GM18505 (cell line): Measurements from ENCODE around the gene OR8B12.

ENCODE experiments used
- ATAC-seq: cut with Tn5 transposase; IDR thresholded peaks from one replicate; pipeline ENCODE4 v1.9.1; 2021; ENCODE audit not compliant: unreplicated experiment
- POLR2A ChIP-seq: IDR thresholded peaks from 4 replicates; pipeline ENCODE4 v1.6.1; 2011; ENCODE audit warnings: borderline replicate concordance; ENCODE audit not compliant: insufficient read depth, insufficient read length; ENCODE audit errors: extremely low read depth

OR8B12 gene, protein sequence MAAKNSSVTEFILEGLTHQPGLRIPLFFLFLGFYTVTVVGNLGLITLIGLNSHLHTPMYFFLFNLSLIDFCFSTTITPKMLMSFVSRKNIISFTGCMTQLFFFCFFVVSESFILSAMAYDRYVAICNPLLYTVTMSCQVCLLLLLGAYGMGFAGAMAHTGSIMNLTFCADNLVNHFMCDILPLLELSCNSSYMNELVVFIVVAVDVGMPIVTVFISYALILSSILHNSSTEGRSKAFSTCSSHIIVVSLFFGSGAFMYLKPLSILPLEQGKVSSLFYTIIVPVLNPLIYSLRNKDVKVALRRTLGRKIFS

DNA sequence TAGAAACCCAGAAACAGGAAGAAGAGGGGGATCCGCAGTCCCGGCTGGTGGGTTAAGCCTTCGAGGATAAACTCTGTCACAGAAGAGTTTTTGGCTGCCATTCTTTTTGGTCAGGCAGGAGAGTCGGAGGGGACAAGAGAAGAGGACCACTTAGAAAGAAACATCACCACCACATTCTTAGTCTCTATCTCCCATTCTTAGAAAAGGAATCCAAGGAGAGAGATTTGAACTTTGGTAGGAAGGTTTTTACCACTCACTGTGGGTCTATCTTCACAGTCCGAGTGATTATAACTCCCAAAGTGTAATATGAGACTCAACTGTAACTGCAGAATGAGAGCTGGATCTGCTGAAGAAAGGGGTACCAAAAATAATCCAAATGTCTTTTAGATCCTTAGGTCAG lies at the start of gene OR8B12:
OR8B12 (minus strand) TSS at position 101 of the 400 bp plus-strand sequence; CDS start at position 101, 0 bp downstream.
- no peak for ATAC-seq
- no peak for TF ChIP-seq POLR2A

DNA sequence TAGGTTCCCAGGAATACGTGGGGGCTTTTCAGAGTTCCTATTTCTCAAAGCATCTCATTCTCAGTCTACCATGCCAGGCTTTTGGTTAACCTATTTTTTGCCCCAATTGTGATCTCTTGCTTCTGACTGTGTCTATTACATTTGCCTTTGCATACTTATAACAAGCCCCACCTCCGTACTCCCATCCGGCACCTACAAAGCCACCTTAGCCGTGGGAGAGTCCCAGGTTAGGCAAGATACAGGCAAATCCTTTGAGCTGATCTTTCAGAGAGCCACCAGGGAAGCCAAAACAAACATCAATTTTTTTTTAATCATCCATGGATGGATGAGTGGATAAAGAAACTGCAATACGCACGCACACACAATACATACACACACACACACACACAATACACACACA lies 49.2 kb upstream of the OR8B12 start:
- no peak for ATAC-seq
- no peak for TF ChIP-seq POLR2A

DNA sequence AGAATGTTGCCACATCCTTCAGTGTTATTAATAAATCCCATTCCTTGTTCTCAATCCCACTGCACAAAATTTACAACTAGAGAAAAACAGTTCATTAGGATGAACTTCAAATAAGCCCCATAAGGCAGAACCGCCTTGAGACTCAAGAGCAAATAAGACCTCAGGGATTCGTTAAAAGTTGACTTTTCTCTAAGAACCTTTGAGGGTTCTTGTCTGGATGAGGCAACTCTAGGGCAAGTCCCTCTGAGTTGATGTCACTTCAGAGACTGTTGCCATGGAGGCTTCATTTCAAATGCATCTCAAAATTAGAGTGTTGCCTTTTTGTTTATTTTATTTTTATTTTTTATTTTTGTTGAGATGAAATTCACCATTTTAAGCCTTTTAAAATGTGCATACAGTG lies 48.0 kb upstream of the OR8B12 start:
- no peak for ATAC-seq
- no peak for TF ChIP-seq POLR2A

DNA sequence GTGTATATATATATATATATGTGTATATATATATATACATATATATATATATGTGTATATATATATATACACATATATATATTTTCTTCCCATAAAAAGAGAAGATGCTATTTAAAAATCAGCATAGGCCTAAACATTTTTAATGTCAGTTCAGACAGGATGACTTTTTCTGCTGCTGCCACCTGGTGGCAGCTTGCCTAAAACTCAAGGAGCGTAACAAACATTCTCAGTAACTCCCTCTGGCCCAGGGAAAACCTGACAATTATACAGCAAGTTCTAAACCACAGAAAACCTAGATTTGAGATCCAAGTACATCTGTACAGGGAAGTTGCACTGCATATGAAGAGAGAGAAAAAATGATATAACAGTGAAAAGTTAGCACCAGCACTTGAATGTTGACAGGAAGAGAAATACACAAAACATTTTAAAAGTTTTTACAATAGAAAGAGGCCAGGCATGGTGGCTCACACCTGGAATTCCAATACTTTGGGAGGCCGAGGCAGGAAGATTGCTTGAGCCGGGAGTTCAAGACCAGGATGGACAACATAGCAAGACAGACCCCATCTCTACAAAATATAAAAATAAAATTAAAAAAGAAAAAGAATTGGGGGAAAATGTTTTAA lies 42.9 kb upstream of the OR8B12 start:
- no peak for TF ChIP-seq POLR2A
- no peak for ATAC-seq

DNA sequence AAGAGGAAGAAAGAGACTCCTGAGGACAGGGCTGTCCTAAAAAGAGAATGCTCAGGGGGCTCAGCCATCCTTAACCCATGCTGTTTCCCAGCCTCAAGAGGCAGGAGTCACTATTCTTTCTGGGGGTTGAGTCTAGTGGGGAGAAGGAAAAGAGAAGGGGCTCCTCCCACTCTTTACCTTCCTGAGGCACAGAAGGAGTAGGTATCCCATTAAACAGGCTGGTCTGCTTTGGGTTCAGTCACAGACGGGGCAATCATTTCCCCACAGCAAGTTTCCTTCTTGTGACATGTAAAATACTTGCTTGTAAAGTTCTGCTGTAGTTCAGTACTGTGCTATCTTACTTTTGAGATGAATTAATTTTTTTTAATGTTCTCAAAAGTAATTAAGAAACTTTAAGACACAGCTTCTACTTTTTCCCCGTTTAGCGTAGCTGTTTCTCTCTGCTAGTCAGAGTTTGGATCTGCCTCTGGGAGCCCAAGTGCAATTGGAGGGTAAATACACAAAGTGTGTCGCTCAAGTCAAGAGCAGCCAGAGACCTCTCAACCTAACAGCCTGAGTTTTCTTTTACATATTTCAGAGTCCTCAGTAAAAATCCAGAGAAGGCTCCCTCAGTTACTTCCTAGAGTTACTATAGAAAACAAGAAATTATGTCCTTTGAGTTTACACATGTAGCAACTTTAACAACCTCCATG lies 41.4 kb upstream of the OR8B12 start:
- ATAC-seq: no peak
- no peak for TF ChIP-seq POLR2A

DNA sequence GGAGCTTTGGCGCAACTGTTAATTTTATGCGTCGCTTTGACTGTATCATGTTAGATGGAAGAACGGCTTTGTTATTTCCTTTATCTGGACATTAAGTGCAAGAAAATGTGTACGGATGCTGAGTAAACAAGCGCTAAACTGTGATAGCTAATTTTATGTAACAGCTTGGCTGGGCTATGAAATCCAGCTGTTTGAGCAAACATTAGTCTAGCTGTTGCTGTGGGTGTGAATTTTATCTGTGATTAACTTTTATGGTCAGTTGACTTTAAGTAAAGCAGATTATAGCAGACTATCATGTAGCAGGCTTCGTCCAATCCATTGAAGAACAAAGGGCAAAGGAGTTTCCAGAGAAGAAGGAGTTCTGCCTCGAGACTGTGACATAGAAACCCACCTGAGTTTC lies 40.3 kb upstream of the OR8B12 start:
- TF ChIP-seq POLR2A: no peak
- ATAC-seq: no peak

DNA sequence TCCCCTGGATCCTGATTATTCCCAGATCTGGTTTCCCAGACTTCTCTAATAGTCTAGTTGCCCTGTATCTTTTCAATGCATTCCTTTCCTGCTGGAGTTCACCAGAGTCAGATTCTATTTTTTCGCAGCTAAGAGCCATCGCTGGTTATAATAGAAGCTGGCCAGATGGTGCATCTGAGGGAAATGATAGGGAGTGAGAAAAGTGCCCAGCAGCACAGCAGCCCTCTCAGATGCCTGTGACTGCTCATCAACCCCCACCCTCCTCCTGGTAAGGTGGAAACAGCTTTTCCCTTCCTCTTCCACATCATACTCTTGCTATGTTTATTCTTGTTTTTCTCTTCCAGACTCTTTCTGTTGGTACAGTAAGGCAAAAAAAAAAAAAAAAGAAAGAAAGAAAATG lies 39.1 kb upstream of the OR8B12 start:
- ATAC-seq: no peak
- TF ChIP-seq POLR2A: no peak

DNA sequence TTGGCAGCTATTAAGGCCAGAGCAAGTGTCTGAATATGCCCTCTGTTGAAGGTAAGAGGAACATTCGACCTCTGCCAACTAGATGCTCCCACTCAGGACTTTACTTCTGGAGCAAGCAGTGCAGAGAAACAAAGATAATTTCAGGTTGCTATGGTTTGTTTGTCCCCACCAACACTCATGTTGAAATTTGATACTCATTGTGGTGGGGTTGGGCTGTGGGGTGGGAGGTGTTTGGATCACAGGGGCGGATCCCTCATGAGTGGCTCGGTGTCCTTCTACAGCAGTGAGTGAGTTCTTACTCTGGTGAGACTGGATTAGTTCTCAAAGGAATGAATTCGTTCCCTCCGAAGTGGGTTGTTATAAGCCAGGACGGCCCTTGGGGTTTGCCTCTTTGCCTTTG lies 38.4 kb upstream of the OR8B12 start:
- ATAC-seq: no peak
- no peak for TF ChIP-seq POLR2A

DNA sequence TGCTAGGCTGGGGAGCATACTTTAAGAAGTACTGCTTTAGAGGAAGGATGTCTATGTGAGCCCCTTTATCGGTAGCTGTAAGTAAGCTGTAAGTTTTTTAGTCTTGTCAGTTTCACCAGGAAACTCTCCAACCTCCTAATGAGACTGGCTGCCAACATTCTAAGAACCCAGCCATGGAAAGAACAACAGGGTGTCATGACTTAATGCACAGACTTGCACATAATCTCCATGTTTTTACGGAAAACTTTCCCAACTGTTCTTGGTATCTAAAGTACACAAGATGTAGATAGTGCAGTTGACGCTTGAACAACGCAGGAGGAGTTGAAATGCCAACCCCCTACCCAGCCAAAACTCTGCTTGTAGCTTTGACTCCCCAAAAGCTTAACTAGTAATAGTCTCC lies 35.3 kb upstream of the OR8B12 start:
- TF ChIP-seq POLR2A: no peak
- no peak for ATAC-seq

DNA sequence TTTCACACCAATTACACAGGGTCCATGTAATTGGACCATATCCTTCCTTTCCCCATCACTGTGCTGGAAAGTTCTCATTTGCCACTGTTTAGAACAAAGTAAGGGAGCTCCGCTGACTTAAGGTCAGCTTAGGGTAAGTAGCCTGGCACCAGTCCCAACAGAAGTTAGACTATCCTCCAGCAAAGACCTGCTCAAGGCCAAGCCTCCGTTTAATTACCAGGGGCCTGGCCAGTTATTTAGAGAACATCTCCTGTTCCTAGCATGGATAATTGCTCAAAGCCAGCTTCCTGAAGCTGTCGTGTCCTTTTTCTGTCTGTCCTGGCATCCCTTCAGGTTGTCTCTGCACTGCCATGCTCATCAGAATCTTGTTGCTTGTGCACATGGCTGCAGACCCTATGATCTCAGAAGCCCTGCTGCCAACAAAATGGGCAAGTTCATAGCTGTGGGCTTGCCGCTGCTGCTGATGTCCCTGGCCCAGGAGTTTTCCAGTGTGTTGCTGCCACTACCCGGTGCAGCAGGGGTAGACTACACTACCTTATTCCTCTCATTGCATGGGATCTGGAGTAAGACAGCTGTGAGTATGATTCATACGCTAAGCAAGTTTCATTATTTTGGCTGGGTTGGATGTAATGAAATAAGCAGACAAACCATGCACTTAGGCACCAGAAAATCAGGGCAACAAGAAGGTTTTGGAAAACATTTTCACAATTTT lies 34.4 kb upstream of the OR8B12 start:
- no peak for TF ChIP-seq POLR2A
- no peak for ATAC-seq

DNA sequence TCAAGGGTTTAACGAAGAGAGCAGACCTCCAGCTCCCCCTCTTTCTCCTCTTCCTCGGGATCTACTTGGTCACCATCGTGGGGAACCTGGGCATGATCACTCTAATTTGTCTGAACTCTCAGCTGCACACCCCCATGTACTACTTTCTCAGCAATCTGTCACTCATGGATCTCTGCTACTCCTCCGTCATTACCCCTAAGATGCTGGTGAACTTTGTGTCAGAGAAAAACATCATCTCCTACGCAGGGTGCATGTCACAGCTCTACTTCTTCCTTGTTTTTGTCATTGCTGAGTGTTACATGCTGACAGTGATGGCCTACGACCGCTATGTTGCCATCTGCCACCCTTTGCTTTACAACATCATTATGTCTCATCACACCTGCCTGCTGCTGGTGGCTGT lies 26.7 kb upstream of the OR8B12 start:
- ATAC-seq: no peak
- no peak for TF ChIP-seq POLR2A

DNA sequence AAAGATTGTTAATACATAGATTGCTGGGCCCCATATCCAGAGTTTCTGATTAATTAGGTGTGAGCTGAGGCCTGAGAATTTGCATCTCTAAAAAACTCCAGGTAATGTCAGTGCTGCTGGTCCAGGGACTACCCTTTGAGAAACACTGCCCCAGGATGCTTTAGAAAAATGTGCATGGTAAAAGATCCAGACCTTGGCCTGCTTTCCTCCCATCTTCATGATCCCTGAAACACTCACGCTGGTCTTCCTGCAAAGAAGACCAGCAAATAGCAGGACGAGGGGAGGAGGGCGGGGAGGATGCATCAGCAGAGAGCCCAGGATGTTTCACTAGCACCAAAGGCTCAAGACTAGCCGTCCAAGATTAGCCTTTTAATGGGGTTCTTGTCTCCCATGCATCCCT lies 26.2 kb upstream of the OR8B12 start, which contains the start of gene OR8A1:
OR8A1 (plus strand) TSS at position 301 of the 400 bp plus-strand sequence. CDS start 123 bp downstream, outside the sequence.
- no peak for ATAC-seq
- no peak for TF ChIP-seq POLR2A

DNA sequence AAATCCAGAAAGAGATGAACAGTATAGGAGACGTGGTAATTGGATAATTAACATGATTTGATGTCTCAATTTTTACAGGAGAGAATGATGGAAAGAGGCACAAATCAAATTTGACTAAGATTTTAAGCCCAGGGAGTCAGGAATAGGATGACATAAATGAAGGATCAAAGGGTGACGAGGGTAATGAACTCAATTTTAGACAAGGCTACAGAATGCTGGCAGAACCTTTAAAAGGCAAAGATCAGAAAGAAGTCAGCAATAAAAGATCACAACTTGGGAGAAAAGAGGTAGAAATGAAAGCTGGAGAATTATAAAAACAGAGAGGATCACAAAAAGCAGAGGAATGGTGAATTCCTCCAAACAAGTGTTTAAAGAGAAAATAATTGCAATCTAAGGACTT lies 13.4 kb upstream of the OR8B12 start:
- ATAC-seq: no peak
- TF ChIP-seq POLR2A: no peak
